K562 (cell line): Measurements from ENCODE around the gene PRR7. TPM values are rescaled to one million over a fixed set of nuclear protein-coding genes. Genes with fewer than 3 reads are reported as not detected.

Source experiments
- BCOR ChIP-seq: fragments of 450-650 bp; IDR thresholded peaks from 2 replicates; pipeline ENCODE4 v1.6.1; 2016
- BRD4 ChIP-seq: fragments of 200-600 bp; sonication (generic); IDR thresholded peaks from 2 replicates; pipeline ENCODE4 v1.6.1; 2017; ENCODE audit warnings: inconsistent platforms
- C11orf30 ChIP-seq: fragments of 450-650 bp; IDR thresholded peaks from 2 replicates; pipeline ENCODE4 v1.6.1; 2016; ENCODE audit warnings: low read depth, mild to moderate bottlenecking
- CBFA2T3 ChIP-seq: fragments of 450-650 bp; IDR thresholded peaks from 2 replicates; pipeline ENCODE4 v1.6.1; 2017
- GATAD2B ChIP-seq: fragments of 450-650 bp; IDR thresholded peaks from 2 replicates; pipeline ENCODE4 v1.6.1; 2017; ENCODE audit warnings: mild to moderate bottlenecking, borderline replicate concordance
- HDAC3 ChIP-seq: fragments of 450-650 bp; IDR thresholded peaks from 2 replicates; pipeline ENCODE4 v1.6.1; 2018; ENCODE audit warnings: borderline replicate concordance, mild to moderate bottlenecking, moderate library complexity; ENCODE audit not compliant: partially characterized antibody
- HDAC6 ChIP-seq: IDR thresholded peaks from 2 replicates; pipeline ENCODE4 v1.6.1; 2012; ENCODE audit warnings: low read depth, mild to moderate bottlenecking, control low read depth, inconsistent platforms, low read length, moderate library complexity
- HMG20B ChIP-seq: fragments of 250-450 bp; sonication (Bioruptor Pico); IDR thresholded peaks from 2 replicates; pipeline ENCODE4 v1.5.0; 2021; ENCODE audit warnings: mild to moderate bottlenecking
- LARP7 ChIP-seq: fragments of 450-650 bp; IDR thresholded peaks from 2 replicates; pipeline ENCODE4 v1.6.1; 2016
- NCOR1 ChIP-seq: fragments of 450-650 bp; IDR thresholded peaks from 2 replicates; pipeline ENCODE4 v1.6.1; 2016; ENCODE audit warnings: mild to moderate bottlenecking, moderate library complexity
- PHF8 ChIP-seq: fragments of 200-600 bp; sonication (generic); IDR thresholded peaks from 2 replicates; pipeline ENCODE4 v1.6.1; 2012; ENCODE audit warnings: mixed run types, mild to moderate bottlenecking, inconsistent platforms, low read length, moderate library complexity, borderline replicate concordance
- PRMT5 ChIP-seq: sonication (generic); formaldehyde crosslinking; IDR thresholded peaks from 2 replicates; pipeline ENCODE4 v1.5.0; 2020; ENCODE audit warnings: missing genetic modification reagents
- RB1 ChIP-seq: fragments of 450-650 bp; IDR thresholded peaks from 2 replicates; pipeline ENCODE4 v1.6.1; 2017; ENCODE audit warnings: low read depth, mild to moderate bottlenecking
- STAT5B ChIP-seq: fragments of 250-450 bp; sonication (Bioruptor Pico); IDR thresholded peaks from 2 replicates; pipeline ENCODE4 v1.8.0; 2021; ENCODE audit warnings: mild to moderate bottlenecking, inconsistent platforms
- XRCC3 ChIP-seq: fragments of 450-650 bp; IDR thresholded peaks from 2 replicates; pipeline ENCODE4 v1.6.1; 2017; ENCODE audit warnings: mild to moderate bottlenecking, moderate library complexity
- ZNF121 ChIP-seq: sonication (generic); formaldehyde crosslinking; conservative IDR thresholded peaks from 2 replicates; pipeline ENCODE4 v1.8.0; 2022; ENCODE audit warnings: missing genetic modification reagents
- ZNF274 ChIP-seq: IDR thresholded peaks from 2 replicates; pipeline ENCODE4 v1.6.1; 2011; ENCODE audit warnings: low read depth, mild to moderate bottlenecking, low read length, moderate library complexity, borderline replicate concordance
- polyA plus RNA-seq, 8 experiments: library from polyadenylated mRNA; depleted of rRNA in 4 of 8; stranded (reverse) in 5 of 8; unstranded in 3 of 8; fragments of >200 nt; fragmentation: Nextera tagmentation in 2 of 8; fragmentation: Illumina TruSeq in 1 of 8; extraction: Ambion mirVana in 2 of 8; extraction: Trizol in 1 of 8; gene quantifications; 2 replicates each; pipeline versions ENCODE4 v1.2.1 to v1.2.3, GENCODE V29; 2011 to 2014; ENCODE audit warnings: inconsistent platforms in 1 of 8, missing spikeins in 1 of 8
- total RNA-seq, 7 experiments: library from RNA; depleted of rRNA in 6 of 7; stranded (reverse); fragments of >200 nt in 6 of 7; fragmentation: Illumina TruSeq in 2 of 7; extraction: Trizol in 2 of 7; gene quantifications; 2 replicates each; pipeline versions ENCODE4 v1.2.1 to v1.2.3, GENCODE V29; 2011 to 2021; ENCODE audit warnings: low replicate concordance in 1 of 7
- TF ChIP-seq, protein P1 (sequence below): sonication (generic); formaldehyde crosslinking; IDR thresholded peaks from 2 replicates; pipeline ENCODE4 v1.8.0; 2022; ENCODE audit warnings: mild to moderate bottlenecking, missing genetic modification reagents
- TF ChIP-seq, protein P2 (sequence below): fragments of 250-450 bp; sonication (Bioruptor Pico); IDR thresholded peaks from 2 replicates; pipeline ENCODE4 v1.4.0; 2020
- TF ChIP-seq, protein P3 (sequence below): fragments of 250-450 bp; sonication (Bioruptor Pico); IDR thresholded peaks from 2 replicates; pipeline ENCODE4 v1.9.0; 2021; ENCODE audit warnings: mild to moderate bottlenecking
- TF ChIP-seq, protein P4 (sequence below): fragments of 250-450 bp; sonication (Bioruptor Pico); IDR thresholded peaks from 2 replicates; pipeline ENCODE4 v1.5.1; 2021; ENCODE audit warnings: mild to moderate bottlenecking
- TF ChIP-seq, protein P5 (sequence below), 3 experiments: IDR thresholded peaks in 2 of 3; conservative IDR thresholded peaks in 1 of 3; 2 replicates each; pipeline ENCODE4 v1.5.1; 2011 to 2012; ENCODE audit warnings: low read length in 3 of 3, mild to moderate bottlenecking in 3 of 3, control low read depth in 2 of 3, improper control_type of control experiment in 1 of 3, inconsistent platforms in 1 of 3, low read depth in 1 of 3, mixed read lengths in 1 of 3, moderate library complexity in 1 of 3; ENCODE audit not compliant: insufficient read depth in 2 of 3

Gene PRR7
- total and polyA plus RNA-seq, 9 of the 15 experiments (the other 6 are each of a cell fraction or from before 2014, with no cell fraction given): 0.80 to 11.3 (median 10.4) TPM; not detected in 4

DNA sequence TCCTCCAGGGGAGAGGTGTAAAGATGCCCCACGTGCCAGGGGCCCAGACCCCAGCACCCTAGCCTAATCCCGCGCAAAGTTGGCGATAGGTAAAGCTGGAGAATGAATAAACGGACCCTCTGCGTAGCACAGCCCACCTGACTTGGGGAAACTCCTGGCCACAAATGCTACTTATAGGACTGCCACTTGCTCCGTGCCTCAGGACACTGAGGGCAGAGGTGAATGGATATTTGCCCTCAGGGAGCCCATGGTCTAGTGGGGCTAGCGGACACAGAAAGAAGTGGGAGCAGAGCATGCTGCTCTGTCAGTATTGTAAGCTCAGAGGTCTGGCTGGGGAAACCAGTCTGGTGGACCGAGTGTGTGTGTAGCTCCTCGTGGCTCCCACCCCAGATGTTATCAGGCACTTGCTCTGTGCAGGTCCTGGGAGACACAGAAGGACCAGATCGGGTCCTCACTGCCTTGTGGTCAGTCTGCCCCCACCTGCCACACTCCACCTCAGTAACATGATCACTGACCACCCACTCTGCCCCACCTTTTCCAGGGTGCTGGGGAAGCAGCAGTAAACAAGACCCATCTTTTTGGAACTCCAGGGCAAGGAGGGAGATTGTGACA is 19.3 kb upstream of the PRR7 start (continued):
- TF ChIP-seq, protein P1, sequence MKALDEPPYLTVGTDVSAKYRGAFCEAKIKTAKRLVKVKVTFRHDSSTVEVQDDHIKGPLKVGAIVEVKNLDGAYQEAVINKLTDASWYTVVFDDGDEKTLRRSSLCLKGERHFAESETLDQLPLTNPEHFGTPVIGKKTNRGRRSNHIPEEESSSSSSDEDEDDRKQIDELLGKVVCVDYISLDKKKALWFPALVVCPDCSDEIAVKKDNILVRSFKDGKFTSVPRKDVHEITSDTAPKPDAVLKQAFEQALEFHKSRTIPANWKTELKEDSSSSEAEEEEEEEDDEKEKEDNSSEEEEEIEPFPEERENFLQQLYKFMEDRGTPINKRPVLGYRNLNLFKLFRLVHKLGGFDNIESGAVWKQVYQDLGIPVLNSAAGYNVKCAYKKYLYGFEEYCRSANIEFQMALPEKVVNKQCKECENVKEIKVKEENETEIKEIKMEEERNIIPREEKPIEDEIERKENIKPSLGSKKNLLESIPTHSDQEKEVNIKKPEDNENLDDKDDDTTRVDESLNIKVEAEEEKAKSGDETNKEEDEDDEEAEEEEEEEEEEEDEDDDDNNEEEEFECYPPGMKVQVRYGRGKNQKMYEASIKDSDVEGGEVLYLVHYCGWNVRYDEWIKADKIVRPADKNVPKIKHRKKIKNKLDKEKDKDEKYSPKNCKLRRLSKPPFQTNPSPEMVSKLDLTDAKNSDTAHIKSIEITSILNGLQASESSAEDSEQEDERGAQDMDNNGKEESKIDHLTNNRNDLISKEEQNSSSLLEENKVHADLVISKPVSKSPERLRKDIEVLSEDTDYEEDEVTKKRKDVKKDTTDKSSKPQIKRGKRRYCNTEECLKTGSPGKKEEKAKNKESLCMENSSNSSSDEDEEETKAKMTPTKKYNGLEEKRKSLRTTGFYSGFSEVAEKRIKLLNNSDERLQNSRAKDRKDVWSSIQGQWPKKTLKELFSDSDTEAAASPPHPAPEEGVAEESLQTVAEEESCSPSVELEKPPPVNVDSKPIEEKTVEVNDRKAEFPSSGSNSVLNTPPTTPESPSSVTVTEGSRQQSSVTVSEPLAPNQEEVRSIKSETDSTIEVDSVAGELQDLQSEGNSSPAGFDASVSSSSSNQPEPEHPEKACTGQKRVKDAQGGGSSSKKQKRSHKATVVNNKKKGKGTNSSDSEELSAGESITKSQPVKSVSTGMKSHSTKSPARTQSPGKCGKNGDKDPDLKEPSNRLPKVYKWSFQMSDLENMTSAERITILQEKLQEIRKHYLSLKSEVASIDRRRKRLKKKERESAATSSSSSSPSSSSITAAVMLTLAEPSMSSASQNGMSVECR (CRISPR knock-in tag): peak; percentile 65; the same call in 1 of the 2 replicates
- no peak for TF ChIP-seq HDAC6
- TF ChIP-seq, protein P2, sequence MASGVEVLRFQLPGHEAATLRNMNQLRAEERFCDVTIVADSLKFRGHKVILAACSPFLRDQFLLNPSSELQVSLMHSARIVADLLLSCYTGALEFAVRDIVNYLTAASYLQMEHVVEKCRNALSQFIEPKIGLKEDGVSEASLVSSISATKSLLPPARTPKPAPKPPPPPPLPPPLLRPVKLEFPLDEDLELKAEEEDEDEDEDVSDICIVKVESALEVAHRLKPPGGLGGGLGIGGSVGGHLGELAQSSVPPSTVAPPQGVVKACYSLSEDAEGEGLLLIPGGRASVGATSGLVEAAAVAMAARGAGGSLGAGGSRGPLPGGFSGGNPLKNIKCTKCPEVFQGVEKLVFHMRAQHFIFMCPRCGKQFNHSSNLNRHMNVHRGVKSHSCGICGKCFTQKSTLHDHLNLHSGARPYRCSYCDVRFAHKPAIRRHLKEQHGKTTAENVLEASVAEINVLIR (CRISPR knock-in tag): no peak
- no peak for TF ChIP-seq GATAD2B
- no peak for TF ChIP-seq BCOR
- no peak for TF ChIP-seq RB1
- TF ChIP-seq HMG20B (CRISPR knock-in tag): no peak
- TF ChIP-seq C11orf30: no peak
- TF ChIP-seq, protein P3, sequence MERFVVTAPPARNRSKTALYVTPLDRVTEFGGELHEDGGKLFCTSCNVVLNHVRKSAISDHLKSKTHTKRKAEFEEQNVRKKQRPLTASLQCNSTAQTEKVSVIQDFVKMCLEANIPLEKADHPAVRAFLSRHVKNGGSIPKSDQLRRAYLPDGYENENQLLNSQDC (CRISPR knock-in tag): no peak
- TF ChIP-seq ZNF121 (CRISPR knock-in tag): no peak
- TF ChIP-seq, protein P4, sequence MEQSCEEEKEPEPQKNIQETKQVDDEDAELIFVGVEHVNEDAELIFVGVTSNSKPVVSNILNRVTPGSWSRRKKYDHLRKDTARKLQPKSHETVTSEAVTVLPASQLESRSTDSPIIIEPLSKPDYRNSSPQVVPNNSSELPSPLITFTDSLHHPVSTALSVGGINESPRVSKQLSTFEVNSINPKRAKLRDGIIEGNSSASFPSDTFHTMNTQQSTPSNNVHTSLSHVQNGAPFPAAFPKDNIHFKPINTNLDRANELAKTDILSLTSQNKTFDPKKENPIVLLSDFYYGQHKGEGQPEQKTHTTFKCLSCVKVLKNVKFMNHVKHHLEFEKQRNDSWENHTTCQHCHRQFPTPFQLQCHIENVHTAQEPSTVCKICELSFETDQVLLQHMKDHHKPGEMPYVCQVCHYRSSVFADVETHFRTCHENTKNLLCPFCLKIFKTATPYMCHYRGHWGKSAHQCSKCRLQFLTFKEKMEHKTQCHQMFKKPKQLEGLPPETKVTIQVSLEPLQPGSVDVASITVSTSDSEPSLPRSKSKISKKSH: no peak
- no peak for TF ChIP-seq LARP7
- TF ChIP-seq HDAC3: no peak
- no peak for TF ChIP-seq NCOR1
- TF ChIP-seq, protein P5, sequence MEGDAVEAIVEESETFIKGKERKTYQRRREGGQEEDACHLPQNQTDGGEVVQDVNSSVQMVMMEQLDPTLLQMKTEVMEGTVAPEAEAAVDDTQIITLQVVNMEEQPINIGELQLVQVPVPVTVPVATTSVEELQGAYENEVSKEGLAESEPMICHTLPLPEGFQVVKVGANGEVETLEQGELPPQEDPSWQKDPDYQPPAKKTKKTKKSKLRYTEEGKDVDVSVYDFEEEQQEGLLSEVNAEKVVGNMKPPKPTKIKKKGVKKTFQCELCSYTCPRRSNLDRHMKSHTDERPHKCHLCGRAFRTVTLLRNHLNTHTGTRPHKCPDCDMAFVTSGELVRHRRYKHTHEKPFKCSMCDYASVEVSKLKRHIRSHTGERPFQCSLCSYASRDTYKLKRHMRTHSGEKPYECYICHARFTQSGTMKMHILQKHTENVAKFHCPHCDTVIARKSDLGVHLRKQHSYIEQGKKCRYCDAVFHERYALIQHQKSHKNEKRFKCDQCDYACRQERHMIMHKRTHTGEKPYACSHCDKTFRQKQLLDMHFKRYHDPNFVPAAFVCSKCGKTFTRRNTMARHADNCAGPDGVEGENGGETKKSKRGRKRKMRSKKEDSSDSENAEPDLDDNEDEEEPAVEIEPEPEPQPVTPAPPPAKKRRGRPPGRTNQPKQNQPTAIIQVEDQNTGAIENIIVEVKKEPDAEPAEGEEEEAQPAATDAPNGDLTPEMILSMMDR (IDR thresholded peaks at IDR 0.05 in 2 of 3, conservative IDR thresholded peaks at IDR 0.05 in 1 of 3; ENCODE audit: insufficient read depth in 2 of 3, low read depth in 1 of 3, low read length in 3 of 3): no peak
- TF ChIP-seq STAT5B: no peak
- no peak for TF ChIP-seq XRCC3
- no peak for TF ChIP-seq BRD4
- TF ChIP-seq PHF8: no peak
- TF ChIP-seq CBFA2T3: no peak
- no peak for TF ChIP-seq PRMT5
- TF ChIP-seq ZNF274: no peak
